ENCODE results near the gene MEGF6.

DNA sequence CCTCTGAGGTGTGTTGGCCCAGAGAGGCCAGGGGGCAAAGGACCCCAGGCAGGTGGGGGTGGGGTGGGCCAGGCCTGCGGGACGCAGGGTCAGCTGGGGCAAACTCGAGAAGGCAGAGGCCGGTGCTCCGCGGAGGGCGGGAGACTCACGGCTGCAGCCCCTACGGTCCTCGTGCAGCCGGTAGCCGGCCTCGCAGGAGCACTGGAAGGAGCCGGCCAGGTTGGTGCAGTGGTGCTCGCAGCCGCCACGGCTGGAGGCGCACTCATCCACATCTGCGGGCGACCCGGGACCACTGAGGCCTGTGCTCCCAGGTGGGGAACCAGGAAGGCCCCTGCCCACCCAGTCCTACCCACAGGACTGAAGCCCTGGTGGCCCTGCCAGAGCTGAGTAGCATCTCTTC is 101.6 kb downstream of the MEGF6 start:
- TF ChIP-seq, protein P1, sequence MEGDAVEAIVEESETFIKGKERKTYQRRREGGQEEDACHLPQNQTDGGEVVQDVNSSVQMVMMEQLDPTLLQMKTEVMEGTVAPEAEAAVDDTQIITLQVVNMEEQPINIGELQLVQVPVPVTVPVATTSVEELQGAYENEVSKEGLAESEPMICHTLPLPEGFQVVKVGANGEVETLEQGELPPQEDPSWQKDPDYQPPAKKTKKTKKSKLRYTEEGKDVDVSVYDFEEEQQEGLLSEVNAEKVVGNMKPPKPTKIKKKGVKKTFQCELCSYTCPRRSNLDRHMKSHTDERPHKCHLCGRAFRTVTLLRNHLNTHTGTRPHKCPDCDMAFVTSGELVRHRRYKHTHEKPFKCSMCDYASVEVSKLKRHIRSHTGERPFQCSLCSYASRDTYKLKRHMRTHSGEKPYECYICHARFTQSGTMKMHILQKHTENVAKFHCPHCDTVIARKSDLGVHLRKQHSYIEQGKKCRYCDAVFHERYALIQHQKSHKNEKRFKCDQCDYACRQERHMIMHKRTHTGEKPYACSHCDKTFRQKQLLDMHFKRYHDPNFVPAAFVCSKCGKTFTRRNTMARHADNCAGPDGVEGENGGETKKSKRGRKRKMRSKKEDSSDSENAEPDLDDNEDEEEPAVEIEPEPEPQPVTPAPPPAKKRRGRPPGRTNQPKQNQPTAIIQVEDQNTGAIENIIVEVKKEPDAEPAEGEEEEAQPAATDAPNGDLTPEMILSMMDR (IDR thresholded peaks at IDR 0.05; ENCODE audit: poor library complexity), result no peak
- TF ChIP-seq EZH2phosphoT487 (IDR thresholded peaks at IDR 0.05; ENCODE audit: low read depth, severe bottlenecking, unreplicated experiment), result no peak

All from hepatocyte (in vitro differentiated cells).